22Rv1 (cell line): Measurements from ENCODE around the gene ZBTB20.

Experiments
- CTCF ChIP-seq: fragments of 450-650 bp; IDR thresholded peaks from 2 replicates; pipeline ENCODE4 v1.5.1; 2017; ENCODE audit warnings: mild to moderate bottlenecking
- ZFX ChIP-seq: fragments of 450-650 bp; IDR thresholded peaks from 2 replicates; pipeline ENCODE4 v1.6.1; 2017; ENCODE audit warnings: antibody characterized with exemption, borderline replicate concordance

GRCh38 chr3:114892880-114893279 is 254.2 kb downstream of the ZBTB20 start:
- TF ChIP-seq CTCF (no peak), ZFX (no peak)
